Measurements from ENCODE around the gene ENTHD1.

- TF ChIP-seq CTCF (IDR thresholded peaks at IDR 0.05 in 8 of 11, conservative IDR thresholded peaks at IDR 0.05 in 3 of 11): no peak
- TF ChIP-seq POLR2A (IDR thresholded peaks at IDR 0.05): no peak
Observed at GRCh38 chr22:39719559-39720450, 173.8 kb downstream of the ENTHD1 start.
